H9 (cell line): ENCODE results near the gene TRPC4AP. TPM values are rescaled to one million over a fixed set of nuclear protein-coding genes. Genes with fewer than 3 reads are reported as not detected.

ENCODE experiments used
- DNase-seq: peaks from one replicate; pipeline ENCODE4 v3.0.0-alpha.2; 2017
- H2AFZ ChIP-seq: one replicate; pipeline ENCODE4 v1.6.1; 2013; ENCODE audit warnings: mild to moderate bottlenecking, low read length, control low read depth, moderate library complexity
- H2AK5ac ChIP-seq: 2 replicates; pipeline ENCODE4 v1.6.1; 2013; ENCODE audit warnings: low read length, control low read depth, mixed read lengths; ENCODE audit not compliant: insufficient read length
- H2BK120ac ChIP-seq: one replicate; pipeline ENCODE4 v1.6.1; 2013; ENCODE audit warnings: low read depth, mild to moderate bottlenecking, low read length, control low read depth, inconsistent platforms; ENCODE audit not compliant: poor library complexity, severe bottlenecking
- H2BK12ac ChIP-seq: 2 replicates; pipeline ENCODE4 v1.6.1; 2013; ENCODE audit warnings: low read length, control low read depth, mixed read lengths, low read depth; ENCODE audit not compliant: insufficient read length
- H2BK15ac ChIP-seq: 2 replicates; pipeline ENCODE4 v1.6.1; 2013; ENCODE audit warnings: low read depth, low read length, control low read depth
- H2BK20ac ChIP-seq: one replicate; pipeline ENCODE4 v1.6.1; 2013; ENCODE audit warnings: low read depth, mild to moderate bottlenecking, low read length, control low read depth, inconsistent platforms; ENCODE audit not compliant: poor library complexity, severe bottlenecking
- H2BK5ac ChIP-seq: 2 replicates; pipeline ENCODE4 v1.6.1; 2013; ENCODE audit warnings: low read length, control low read depth, mixed read lengths; ENCODE audit not compliant: insufficient read length
- H3K14ac ChIP-seq: 2 replicates; pipeline ENCODE4 v1.6.1; 2013; ENCODE audit warnings: low read length, control low read depth; ENCODE audit not compliant: insufficient read depth
- H3K18ac ChIP-seq: 2 replicates; pipeline ENCODE4 v1.6.1; 2013; ENCODE audit warnings: low read depth, mild to moderate bottlenecking, mixed read lengths, low read length, control low read depth; ENCODE audit not compliant: insufficient read length
- H3K23ac ChIP-seq: 2 replicates; pipeline ENCODE4 v1.6.1; 2013; ENCODE audit warnings: low read length, control low read depth, mixed read lengths, low read depth; ENCODE audit not compliant: insufficient read length
- H3K23me2 ChIP-seq: 2 replicates; pipeline ENCODE4 v1.6.1; 2013; ENCODE audit warnings: low read depth, mild to moderate bottlenecking, mixed read lengths, low read length, control low read depth; ENCODE audit not compliant: insufficient read length, poor library complexity, severe bottlenecking
- H3K27ac ChIP-seq: 2 replicates; pipeline ENCODE4 v1.5.1; 2013; ENCODE audit warnings: low read length, control low read depth, mixed read lengths, low read depth; ENCODE audit not compliant: insufficient read length
- H3K27me3 ChIP-seq: 2 replicates; pipeline ENCODE4 v1.6.1; 2013; ENCODE audit warnings: low read length, control low read depth, inconsistent platforms; ENCODE audit not compliant: insufficient read depth
- H3K4ac ChIP-seq: 2 replicates; pipeline ENCODE4 v1.6.1; 2013; ENCODE audit warnings: low read depth, mild to moderate bottlenecking, control low read depth, inconsistent platforms, low read length, moderate library complexity
- H3K4me1 ChIP-seq: 2 replicates; pipeline ENCODE4 v1.6.1; 2013; ENCODE audit warnings: low read length, control low read depth, inconsistent platforms; ENCODE audit not compliant: insufficient read depth
- H3K4me2 ChIP-seq: 2 replicates; pipeline ENCODE4 v1.6.1; 2013; ENCODE audit warnings: low read length, control low read depth, mixed read lengths; ENCODE audit not compliant: insufficient read length, insufficient read depth
- H3K56ac ChIP-seq: 2 replicates; pipeline ENCODE4 v1.6.1; 2013; ENCODE audit warnings: low read depth, mild to moderate bottlenecking, mixed read lengths, low read length, control low read depth; ENCODE audit not compliant: insufficient read length
- H3K79me1 ChIP-seq: 2 replicates; pipeline ENCODE4 v1.6.1; 2013; ENCODE audit warnings: low read depth, mild to moderate bottlenecking, moderate library complexity, low read length, control low read depth, inconsistent platforms; ENCODE audit not compliant: insufficient read depth, poor library complexity, severe bottlenecking
- H3K79me2 ChIP-seq: 2 replicates; pipeline ENCODE4 v1.6.1; 2013; ENCODE audit warnings: low read length, control low read depth, inconsistent platforms; ENCODE audit not compliant: insufficient read depth
- H3K9ac ChIP-seq: 2 replicates; pipeline ENCODE4 v1.6.1; 2013; ENCODE audit warnings: low read length, control low read depth, mixed read lengths; ENCODE audit not compliant: insufficient read length; ENCODE audit errors: extremely low read depth
- H3K9me3 ChIP-seq: one replicate; pipeline ENCODE4 v1.6.1; 2013; ENCODE audit warnings: low read depth, low read length, inconsistent platforms; ENCODE audit not compliant: control insufficient read depth
- H3T11ph ChIP-seq: one replicate; pipeline ENCODE4 v1.6.1; 2013; ENCODE audit warnings: mild to moderate bottlenecking, low read length, control low read depth, inconsistent platforms
- H4K20me1 ChIP-seq: one replicate; pipeline ENCODE4 v1.6.1; 2013; ENCODE audit not compliant: control insufficient read depth, insufficient read length, insufficient read depth
- H4K5ac ChIP-seq: 2 replicates; pipeline ENCODE4 v1.6.1; 2013; ENCODE audit warnings: low read depth, mild to moderate bottlenecking, mixed read lengths, low read length, control low read depth; ENCODE audit not compliant: insufficient read length
- H4K8ac ChIP-seq: replicated peaks from 2 replicates; pipeline ENCODE4 v1.6.1; 2013; ENCODE audit warnings: low read length, control low read depth, mixed read lengths, low read depth; ENCODE audit not compliant: insufficient read length
- H4K91ac ChIP-seq: 2 replicates; pipeline ENCODE4 v1.6.1; 2013; ENCODE audit warnings: low read depth, mild to moderate bottlenecking, moderate library complexity, mixed read lengths, low read length, control low read depth; ENCODE audit not compliant: insufficient read length
- H3K27ac Mint-ChIP-seq, 3 experiments: 2 replicates in 2 of 3; 3 replicates in 1 of 3; pipeline ENCODE4 v1.8.0; 2020 to 2021; ENCODE audit warnings: mixed read lengths in 3 of 3, mild to moderate bottlenecking in 1 of 3, moderate library complexity in 1 of 3
- H3K27me3 Mint-ChIP-seq: 2 replicates; pipeline ENCODE4 v1.8.0; 2021; ENCODE audit warnings: low read depth, mild to moderate bottlenecking, moderate library complexity, mixed read lengths
- H3K36me3 Mint-ChIP-seq, 3 experiments: 2 replicates in 2 of 3; 3 replicates in 1 of 3; pipeline ENCODE4 v1.8.0; 2020 to 2021; ENCODE audit warnings: low read depth in 3 of 3, mixed read lengths in 3 of 3; ENCODE audit not compliant: insufficient read depth in 1 of 3
- H3K4me1 Mint-ChIP-seq, 2 experiments: 2 replicates each; pipeline ENCODE4 v1.8.0; 2020; ENCODE audit warnings: mixed read lengths in 2 of 2
- H3K4me3 Mint-ChIP-seq, 2 experiments: 2 replicates in 1 of 2; 3 replicates in 1 of 2; pipeline ENCODE4 v1.8.0; 2020 to 2021; ENCODE audit warnings: mild to moderate bottlenecking in 2 of 2, mixed read lengths in 2 of 2, moderate library complexity in 1 of 2
- H3K9me3 Mint-ChIP-seq, 2 experiments: 2 replicates in 1 of 2; 3 replicates in 1 of 2; pipeline ENCODE4 v1.8.0; 2020; ENCODE audit warnings: mild to moderate bottlenecking in 2 of 2, mixed read lengths in 2 of 2, moderate library complexity in 1 of 2
- WGBS: extraction: QIAGEN DNeasy Blood & Tissue Kit; methylation state at CpG from one replicate; pipeline ENCODE4 v1.1.7; 2013; ENCODE audit warnings: missing lambda C conversion rate, low lambda C conversion rate, mixed read lengths; ENCODE audit not compliant: insufficient read length; ENCODE audit errors: extremely low coverage; 5-methylcytosine and 5-hydroxymethylcytosine counted together
- total RNA-seq: library from RNA; stranded (reverse); gene quantifications from 2 replicates; pipeline ENCODE4 v1.2.1, GENCODE V29; 2021
- TF ChIP-seq, protein P1 (sequence below): fragments of 200-600 bp; sonication (generic); conservative IDR thresholded peaks from 3 replicates; pipeline ENCODE4 v1.8.0; 2021; ENCODE audit warnings: antibody characterized with exemption, mild to moderate bottlenecking

Gene TRPC4AP
- total RNA-seq, 1 experiment from 2014 or later: 93.9 TPM

GRCh38 chr20:35017099-35017835, 75.3 kb downstream of the TRPC4AP start:
- TF ChIP-seq, protein P1, sequence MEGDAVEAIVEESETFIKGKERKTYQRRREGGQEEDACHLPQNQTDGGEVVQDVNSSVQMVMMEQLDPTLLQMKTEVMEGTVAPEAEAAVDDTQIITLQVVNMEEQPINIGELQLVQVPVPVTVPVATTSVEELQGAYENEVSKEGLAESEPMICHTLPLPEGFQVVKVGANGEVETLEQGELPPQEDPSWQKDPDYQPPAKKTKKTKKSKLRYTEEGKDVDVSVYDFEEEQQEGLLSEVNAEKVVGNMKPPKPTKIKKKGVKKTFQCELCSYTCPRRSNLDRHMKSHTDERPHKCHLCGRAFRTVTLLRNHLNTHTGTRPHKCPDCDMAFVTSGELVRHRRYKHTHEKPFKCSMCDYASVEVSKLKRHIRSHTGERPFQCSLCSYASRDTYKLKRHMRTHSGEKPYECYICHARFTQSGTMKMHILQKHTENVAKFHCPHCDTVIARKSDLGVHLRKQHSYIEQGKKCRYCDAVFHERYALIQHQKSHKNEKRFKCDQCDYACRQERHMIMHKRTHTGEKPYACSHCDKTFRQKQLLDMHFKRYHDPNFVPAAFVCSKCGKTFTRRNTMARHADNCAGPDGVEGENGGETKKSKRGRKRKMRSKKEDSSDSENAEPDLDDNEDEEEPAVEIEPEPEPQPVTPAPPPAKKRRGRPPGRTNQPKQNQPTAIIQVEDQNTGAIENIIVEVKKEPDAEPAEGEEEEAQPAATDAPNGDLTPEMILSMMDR: no peak
- Histone ChIP-seq H2BK120ac (no peak overlapping the region), H4K20me1 (no peaks in the 10 kb centered on the region), H2BK12ac (no peak overlapping the region), H3K79me2 (no peaks in the 10 kb centered on the region), H3K79me1 (no peaks in the 10 kb centered on the region), H3K9me3 (no peaks in the 10 kb centered on the region), H3T11ph (no peak overlapping the region), H3K23me2 (no peaks in the 10 kb centered on the region), H3K27ac (no peak overlapping the region), H3K4ac (no peak overlapping the region), H4K5ac (no peak overlapping the region), H2BK15ac (no peak overlapping the region), H4K91ac (no peak overlapping the region), H2AFZ (no peak overlapping the region), H3K18ac (no peak overlapping the region), H3K56ac (no peak overlapping the region), H2BK5ac (no peak overlapping the region), H4K8ac (no peak overlapping the region), H3K4me2 (no peak overlapping the region), H2BK20ac (no peak overlapping the region), H2AK5ac (no peak overlapping the region), H3K27me3 (no peaks in the 10 kb centered on the region), H3K4me1 (no peaks in the 10 kb centered on the region), H3K9ac (no peak overlapping the region), H3K23ac (no peak overlapping the region), H3K14ac (no peak overlapping the region)
- Mint-ChIP-seq H3K4me3 (no peak overlapping the region), H3K4me1 (no peaks in the 10 kb centered on the region), H3K27me3 (no peaks in the 10 kb centered on the region), H3K27ac (no peak overlapping the region), H3K36me3 (peaks cover 22 to 75% (median 67%) of the 10 kb centered on the region in 3 experiments; a peak in 6 of 7 replicates), H3K9me3 (no peaks in the 10 kb centered on the region)
- DNase-seq: no peak
- no CpG with 5 or more reads among the region's 8 CpGs for WGBS
